Effector memory CD8-positive, alpha-beta T cell (primary cell): Measurements from ENCODE around the gene HMGB1.
A peak's percentile ranks its signal among the peaks of the same experiment; 100 is the strongest.
"Not testable (repeated sequence)": the region's sequence is repeated elsewhere in the genome, so short reads cannot be mapped to it uniquely, and the experiment has no call there.

Experiments
- ATAC-seq: fragments of 150-1000 bp; cut with Tn5 transposase; replicated peaks from 2 replicates; pipeline ENCODE4 v1.10.0; 2021; ENCODE audit warnings: mild to moderate bottlenecking, moderate library complexity
- DNase-seq, 3 experiments: peaks; one replicate each; pipeline ENCODE4 v3.0.0; 2021
- H3K27ac Mint-ChIP-seq, 2 donors: one replicate each; pipeline ENCODE4 v1.8.0; 2022; ENCODE audit warnings: mild to moderate bottlenecking in 2 of 2, mixed read lengths in 2 of 2, moderate library complexity in 2 of 2
- H3K27me3 Mint-ChIP-seq, 2 donors: one replicate each; pipeline ENCODE4 v1.8.0; 2022; ENCODE audit warnings: mixed read lengths in 2 of 2
- H3K36me3 Mint-ChIP-seq: one replicate; pipeline ENCODE4 v1.8.0; 2022; ENCODE audit warnings: mild to moderate bottlenecking, moderate library complexity, mixed read lengths; ENCODE audit not compliant: insufficient read depth
- H3K4me1 Mint-ChIP-seq, 2 donors: one replicate each; pipeline ENCODE4 v1.8.0; 2022; ENCODE audit warnings: low read depth in 2 of 2, mixed read lengths in 2 of 2
- H3K4me3 Mint-ChIP-seq, 2 donors: one replicate each; pipeline ENCODE4 v1.8.0; 2022; ENCODE audit warnings: mild to moderate bottlenecking in 2 of 2, mixed read lengths in 2 of 2, moderate library complexity in 2 of 2
- H3K9me3 Mint-ChIP-seq, 2 donors: one replicate each; pipeline ENCODE4 v1.8.0; 2022; ENCODE audit warnings: mixed read lengths in 2 of 2

Gene HMGB1

GRCh38 chr13:30481241-30481760, 15.6 kb upstream of the HMGB1 start:
- H3K36me3 Mint-ChIP-seq, result peaks cover 1% of the 10 kb centered on the region
- no peaks in the 10 kb centered on the region for H3K9me3 Mint-ChIP-seq
- H3K27me3 Mint-ChIP-seq, result peaks cover under 1 to 12% of the 10 kb centered on the region in 2 donors
- no peak overlapping the region for H3K27ac Mint-ChIP-seq
- ATAC-seq (no peak), DNase-seq (no peak)
- no peak overlapping the region for H3K4me3 Mint-ChIP-seq
- H3K4me1 Mint-ChIP-seq, result no peaks in the 10 kb centered on the region

- H3K9me3 Mint-ChIP-seq, result no peaks in the 10 kb centered on the region
- H3K4me3 Mint-ChIP-seq, result no peak overlapping the region
- H3K27ac Mint-ChIP-seq, result no peak overlapping the region
- DNase-seq (no peak), ATAC-seq (no peak)
- H3K4me1 Mint-ChIP-seq, result no peaks in the 10 kb centered on the region
- H3K27me3 Mint-ChIP-seq, result peaks cover 0 to 9% of the 10 kb centered on the region in 2 donors
- no peaks in the 10 kb centered on the region for H3K36me3 Mint-ChIP-seq
Observed at GRCh38 chr13:30480292-30480950, 14.7 kb upstream of the HMGB1 start.

- no peak overlapping the region for H3K27ac Mint-ChIP-seq
- no peaks in the 10 kb centered on the region for H3K4me1 Mint-ChIP-seq
- H3K4me3 Mint-ChIP-seq, result no peak overlapping the region
- H3K36me3 Mint-ChIP-seq, result peaks cover 3% of the 10 kb centered on the region
- H3K27me3 Mint-ChIP-seq, result peaks cover 0 to 9% of the 10 kb centered on the region in 2 donors
- ATAC-seq (no peak), DNase-seq (no peak)
- no peaks in the 10 kb centered on the region for H3K9me3 Mint-ChIP-seq
Observed at GRCh38 chr13:30479883-30480219, 14.1 kb upstream of the HMGB1 start.

GRCh38 chr13:30479154-30479882, 13.6 kb upstream of the HMGB1 start:
- Mint-ChIP-seq H3K9me3 (no peaks in the 10 kb centered on the region), H3K27me3 (peaks cover 0 to 9% of the 10 kb centered on the region in 2 donors), H3K36me3 (peaks cover 7% of the 10 kb centered on the region), H3K4me1 (no peaks in the 10 kb centered on the region), H3K27ac (no peak overlapping the region), H3K4me3 (no peak overlapping the region)
- DNase-seq (no peak), ATAC-seq (no peak)

GRCh38 chr13:30477346-30478195, 11.8 kb upstream of the HMGB1 start:
- H3K36me3 Mint-ChIP-seq, result peaks cover 7% of the 10 kb centered on the region
- H3K27ac Mint-ChIP-seq, result no peak overlapping the region
- DNase-seq (no peak), ATAC-seq (no peak)
- no peaks in the 10 kb centered on the region for H3K9me3 Mint-ChIP-seq
- no peaks in the 10 kb centered on the region for H3K4me1 Mint-ChIP-seq
- H3K4me3 Mint-ChIP-seq, result no peak overlapping the region
- H3K27me3 Mint-ChIP-seq, result no peaks in the 10 kb centered on the region

GRCh38 chr13:30473675-30474074, 7.9 kb upstream of the HMGB1 start:
- DNase-seq (no peak), ATAC-seq (no peak)
- Mint-ChIP-seq H3K36me3 (peaks cover 7% of the 10 kb centered on the region), H3K9me3 (no peaks in the 10 kb centered on the region), H3K4me3 (no peak overlapping the region), H3K27ac (no peak overlapping the region), H3K4me1 (no peaks in the 10 kb centered on the region), H3K27me3 (no peaks in the 10 kb centered on the region)

- DNase-seq (no peak), ATAC-seq (no peak)
- no peaks in the 10 kb centered on the region for H3K27me3 Mint-ChIP-seq
- no peak overlapping the region for H3K4me3 Mint-ChIP-seq
- H3K27ac Mint-ChIP-seq, result no peak overlapping the region
- peaks cover 39% of the 10 kb centered on the region for H3K36me3 Mint-ChIP-seq
- H3K4me1 Mint-ChIP-seq, result peaks cover 17 to 24% of the 10 kb centered on the region in 2 donors
- H3K9me3 Mint-ChIP-seq, result no peaks in the 10 kb centered on the region
Observed at GRCh38 chr13:30466841-30467252, 1.1 kb upstream of the HMGB1 start.

- peak overlapping the region; percentile 90 to 95 for H3K4me3 Mint-ChIP-seq
- no peak for DNase-seq
- H3K27me3 Mint-ChIP-seq, result no peaks in the 10 kb centered on the region
- peak overlapping the region in 1 of 2 donors; percentile 97 for H3K27ac Mint-ChIP-seq
- no peaks in the 10 kb centered on the region for H3K9me3 Mint-ChIP-seq
- H3K4me1 Mint-ChIP-seq, result peaks cover 20 to 26% of the 10 kb centered on the region in 2 donors
- H3K36me3 Mint-ChIP-seq, result peaks cover 44% of the 10 kb centered on the region
- no peak for ATAC-seq
Observed at GRCh38 chr13:30466358-30466714, 600 bp upstream of the HMGB1 start.

GRCh38 chr13:30465343-30465592, 468 bp downstream of the HMGB1 start:
- no peaks in the 10 kb centered on the region for H3K27me3 Mint-ChIP-seq
- no peak for DNase-seq

GRCh38 chr13:30464496-30465342, 1.0 kb downstream of the HMGB1 start:
- ATAC-seq, result peak; percentile 52
- H3K27ac Mint-ChIP-seq, result peak overlapping the region; percentile 95 to 98

More at GRCh38 chr13:30465343-30465592, 468 bp downstream of the HMGB1 start:
- H3K9me3 Mint-ChIP-seq, result no peaks in the 10 kb centered on the region
- H3K4me3 Mint-ChIP-seq, result peak overlapping the region in 1 of 2 donors; percentile 95
- peak; percentile 1 for ATAC-seq
- peaks cover 22 to 28% of the 10 kb centered on the region in 2 donors for H3K4me1 Mint-ChIP-seq
- peak overlapping the region; percentile 98 for H3K27ac Mint-ChIP-seq
- peaks cover 47% of the 10 kb centered on the region for H3K36me3 Mint-ChIP-seq

GRCh38 chr13:30463787-30464495, 1.8 kb downstream of the HMGB1 start:
- Mint-ChIP-seq H3K36me3 (peaks cover 59% of the 10 kb centered on the region), H3K27me3 (no peaks in the 10 kb centered on the region), H3K27ac (peak overlapping the region; percentile 95 to 98), H3K9me3 (no peaks in the 10 kb centered on the region), H3K4me3 (peak overlapping the region; percentile 87), H3K4me1 (peaks cover 27 to 35% of the 10 kb centered on the region in 2 donors)
- ATAC-seq (peak; percentile 26), DNase-seq (peak; percentile 55 to 58 (median 56))

More at GRCh38 chr13:30464496-30465342, 1.0 kb downstream of the HMGB1 start:
- DNase-seq, result peak; percentile 64 to 76 (median 69)
- H3K4me3 Mint-ChIP-seq, result peak overlapping the region; percentile 87
- H3K36me3 Mint-ChIP-seq, result peaks cover 52% of the 10 kb centered on the region
- H3K27me3 Mint-ChIP-seq, result no peaks in the 10 kb centered on the region
- no peaks in the 10 kb centered on the region for H3K9me3 Mint-ChIP-seq
- peaks cover 22 to 28% of the 10 kb centered on the region in 2 donors for H3K4me1 Mint-ChIP-seq

GRCh38 chr13:30461279-30462066, 4.3 kb downstream of the HMGB1 start:
- Mint-ChIP-seq H3K4me3 (peak overlapping the region; percentile 51 to 70), H3K4me1 (peaks cover 27 to 42% of the 10 kb centered on the region in 2 donors), H3K27ac (peak overlapping the region; percentile 90 to 93), H3K36me3 (peaks cover 73% of the 10 kb centered on the region)
- peak; percentile 7 for ATAC-seq
- H3K9me3 Mint-ChIP-seq, H3K27me3 Mint-ChIP-seq: not testable (repeated sequence)
- peak in 1 of 3 experiments; percentile 11 for DNase-seq
